GM20000 (cell line): ENCODE results near the gene GRIP1.

ENCODE experiments used
- DNase-seq: peaks from one replicate; pipeline ENCODE4 v3.0.0; 2012; ENCODE audit warnings: low spot score
- CTCF ChIP-seq: IDR thresholded peaks from 2 replicates; pipeline ENCODE4 v1.5.1; 2012; ENCODE audit warnings: mild to moderate bottlenecking, control low read depth; ENCODE audit errors: extremely low read depth, missing control alignments

GRIP1 gene

GRCh38 chr12:66676241-66676640 is 2.6 kb downstream of the GRIP1 start:
- TF ChIP-seq CTCF, result no peak
- no peak for DNase-seq

DNA sequence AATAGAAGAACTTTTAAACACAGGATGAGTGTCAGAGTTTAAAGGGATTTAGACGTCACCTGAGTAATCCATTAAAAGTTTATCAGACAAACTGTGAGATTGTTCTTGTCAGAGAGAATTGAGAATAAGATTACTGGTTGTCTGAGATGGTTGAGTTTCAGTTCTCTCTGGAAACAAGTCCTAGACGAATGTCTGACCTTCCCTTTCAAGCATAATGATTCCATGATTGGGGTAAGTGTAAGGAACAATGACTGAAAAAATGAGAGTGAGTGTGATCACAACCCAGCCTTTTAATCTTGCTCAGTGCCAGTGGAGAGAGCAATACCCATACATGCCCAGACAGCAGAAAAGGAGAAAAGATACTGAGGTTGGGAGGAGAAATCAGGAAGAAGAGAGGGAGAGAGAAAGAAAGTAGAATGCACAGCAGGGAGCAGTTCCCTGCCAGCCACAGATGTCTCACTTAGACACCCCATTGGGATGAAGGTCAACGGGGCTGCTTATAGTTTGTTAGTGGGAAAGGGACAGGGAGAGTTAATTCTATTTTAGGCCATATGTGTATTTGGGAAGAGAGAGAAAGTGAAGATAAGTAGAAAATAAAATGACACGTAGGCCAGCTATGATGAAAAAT is 4.3 kb downstream of the GRIP1 start:
- TF ChIP-seq CTCF, result no peak

DNA sequence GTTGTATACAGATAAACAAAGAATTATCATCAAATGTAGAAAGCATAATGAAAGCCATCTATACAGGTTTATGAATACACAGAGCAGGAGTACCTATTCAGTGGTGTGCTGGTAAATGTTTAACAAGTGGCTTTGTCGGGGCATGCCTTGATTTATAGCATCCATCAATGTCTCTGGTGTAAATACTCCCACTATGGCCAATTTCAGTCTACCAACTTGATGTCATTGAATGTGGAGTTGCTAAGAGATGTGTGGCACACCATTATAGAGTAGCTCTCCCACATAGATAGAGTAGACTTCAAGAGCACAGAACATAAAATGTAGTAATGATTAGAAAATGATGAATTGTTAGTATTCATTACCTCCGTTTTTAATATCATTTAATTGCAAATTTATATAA is 9.3 kb downstream of the GRIP1 start:
- TF ChIP-seq CTCF, result no peak
- DNase-seq, result no peak

More for the DNA sequence above, 4.3 kb downstream of the GRIP1 start:
- DNase-seq, result no peak

DNA sequence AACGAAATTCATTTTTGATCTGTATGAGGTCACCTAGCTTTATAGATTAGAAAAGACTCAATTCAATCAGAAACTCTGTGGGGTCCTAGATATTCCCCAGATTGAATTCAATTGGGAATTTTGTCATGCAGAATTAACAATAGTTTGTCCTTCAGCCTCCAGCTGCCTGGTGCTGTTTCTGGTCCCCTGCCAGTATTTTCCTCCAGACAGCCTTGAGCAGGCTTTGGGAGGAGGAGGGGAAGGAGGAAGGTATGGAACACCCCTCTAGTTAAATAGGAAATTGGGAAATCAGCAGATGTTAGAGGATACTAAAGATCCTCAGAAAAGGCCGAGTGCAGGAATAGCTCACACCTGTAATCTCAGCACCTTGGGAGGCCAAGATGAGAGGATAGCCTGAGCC is 10.6 kb downstream of the GRIP1 start:
- DNase-seq, result no peak
- TF ChIP-seq CTCF, result no peak

GRCh38 chr12:66667906-66668305 is 11.0 kb downstream of the GRIP1 start:
- TF ChIP-seq CTCF, result no peak
- no peak for DNase-seq

GRCh38 chr12:66666481-66666880 is 12.4 kb downstream of the GRIP1 start:
- TF ChIP-seq CTCF, result no peak
- DNase-seq, result no peak

DNA sequence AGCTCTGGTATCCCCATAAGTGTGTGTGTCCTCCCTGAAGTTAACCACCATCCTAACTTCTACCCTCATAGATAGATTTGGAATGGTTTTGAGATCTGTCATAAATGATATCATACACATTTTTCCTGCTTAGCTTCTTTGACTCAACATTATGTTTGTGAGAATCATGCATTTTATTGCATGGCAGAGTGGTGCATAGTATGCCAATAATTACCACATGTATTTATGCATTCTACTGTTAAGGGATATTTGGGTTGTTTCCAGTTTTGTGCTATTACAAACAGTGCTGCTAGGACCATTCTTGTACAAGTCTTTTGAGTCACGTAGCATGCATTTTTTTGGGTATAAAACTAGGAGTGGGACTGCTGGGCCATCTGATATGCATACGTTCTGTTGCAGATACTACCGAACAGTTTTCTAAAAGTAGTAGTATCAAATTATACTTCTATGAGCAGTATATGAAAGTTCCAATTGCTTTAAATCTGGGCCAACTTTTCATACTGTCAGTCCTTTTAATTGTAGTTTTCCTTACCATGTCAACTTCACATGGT is 13.4 kb downstream of the GRIP1 start:
- TF ChIP-seq CTCF, result no peak

More for the DNA sequence above, 13.4 kb downstream of the GRIP1 start:
- DNase-seq, result no peak
